Stimulated activated CD4-positive, alpha-beta T cell treated with anti-CD3 and anti-CD28 coated beads, Interleukin-2, amount 100 ng/mL, for 48 hours (primary cell): ENCODE data around the gene AOPEP.
A peak's percentile ranks its signal among the peaks of the same experiment; 100 is the strongest.
"Not testable (repeated sequence)": the region's sequence is repeated elsewhere in the genome, so short reads cannot be mapped to it uniquely, and the experiment has no call there.

ENCODE experiments used
- DNase-seq, 2 donors: peaks; one replicate each; pipeline ENCODE4 v3.0.0-alpha.2; 2020

AOPEP gene

DNA sequence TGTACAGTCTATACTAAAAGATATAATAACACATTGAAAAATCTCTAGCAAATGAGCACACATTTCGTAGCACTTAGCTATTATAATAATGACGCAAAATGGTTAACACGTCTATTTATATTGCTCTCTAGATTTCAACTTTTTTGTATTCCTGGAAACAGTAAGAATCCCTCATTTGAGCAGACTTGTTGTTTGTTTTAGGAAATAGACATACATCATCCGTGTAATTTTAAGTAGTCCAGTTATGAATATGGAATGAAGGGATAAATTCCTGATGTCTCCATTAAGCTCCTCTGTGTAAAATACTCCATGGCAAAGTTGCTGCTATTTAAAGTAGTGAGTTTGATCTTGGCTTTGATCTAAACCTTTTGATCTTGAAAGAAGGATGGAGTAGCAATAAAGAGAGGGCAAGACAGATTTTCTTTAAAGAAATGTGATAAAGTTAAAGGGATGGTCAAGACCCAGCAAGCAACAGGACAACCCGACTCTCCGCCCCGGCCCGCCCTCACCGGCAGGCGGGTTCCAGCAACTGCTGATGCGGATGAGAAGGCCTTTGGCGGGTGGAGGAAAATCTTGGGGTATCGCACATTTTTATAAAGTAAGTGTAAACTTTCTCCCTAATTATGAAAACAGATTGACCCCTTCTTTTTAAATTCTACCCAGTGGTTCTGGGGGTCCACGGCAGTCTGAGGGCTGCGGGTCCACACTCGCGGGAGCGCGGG is 277.4 kb downstream of the AOPEP start:
- peak in 1 of 2 donors; percentile 10 for DNase-seq

DNA sequence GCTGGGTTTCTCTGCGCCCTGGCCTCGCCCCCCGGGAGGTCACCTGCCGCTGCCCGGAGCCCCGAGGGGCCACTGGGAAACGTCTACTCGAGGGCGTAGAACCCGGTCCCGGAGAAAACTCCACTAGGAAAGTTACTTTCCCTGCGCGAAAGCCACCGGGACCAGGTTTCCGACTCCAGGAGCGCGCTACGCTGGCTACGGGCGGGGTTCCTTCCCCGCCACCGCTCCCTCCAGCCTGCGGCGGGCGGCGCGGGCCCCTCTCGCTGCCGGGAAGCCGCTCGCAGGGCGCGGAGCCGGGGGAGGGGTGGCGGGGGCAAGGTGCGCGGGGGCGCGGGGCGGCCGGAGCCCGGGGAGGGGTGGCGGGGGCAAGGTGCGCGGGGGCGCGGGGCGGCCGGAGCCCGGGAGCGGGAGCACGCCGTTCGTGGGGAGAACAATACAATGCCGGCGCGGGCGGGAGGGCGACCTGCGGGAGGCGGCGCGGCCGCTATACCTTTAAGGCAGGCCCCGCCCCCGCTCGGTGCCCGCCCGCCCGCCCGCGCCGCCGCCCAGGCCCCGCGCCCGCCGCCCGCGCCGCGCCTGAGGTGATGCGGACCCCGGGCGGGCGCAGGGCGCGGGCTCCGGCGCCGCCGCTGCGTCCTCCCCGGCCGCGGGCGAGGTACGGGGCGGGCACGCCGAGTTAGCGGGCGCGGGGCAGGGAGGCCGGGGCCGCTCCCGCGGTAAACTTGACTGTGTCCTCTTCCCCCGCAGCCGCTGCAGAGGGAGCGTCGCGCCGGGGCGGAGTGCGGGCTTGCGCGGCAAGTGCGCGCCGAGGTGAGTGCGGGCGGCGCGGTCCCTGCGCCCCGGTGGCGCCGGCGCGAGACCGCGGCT is 278.1 kb downstream of the AOPEP start:
- peak in 1 of 2 donors; percentile 11 for DNase-seq

DNA sequence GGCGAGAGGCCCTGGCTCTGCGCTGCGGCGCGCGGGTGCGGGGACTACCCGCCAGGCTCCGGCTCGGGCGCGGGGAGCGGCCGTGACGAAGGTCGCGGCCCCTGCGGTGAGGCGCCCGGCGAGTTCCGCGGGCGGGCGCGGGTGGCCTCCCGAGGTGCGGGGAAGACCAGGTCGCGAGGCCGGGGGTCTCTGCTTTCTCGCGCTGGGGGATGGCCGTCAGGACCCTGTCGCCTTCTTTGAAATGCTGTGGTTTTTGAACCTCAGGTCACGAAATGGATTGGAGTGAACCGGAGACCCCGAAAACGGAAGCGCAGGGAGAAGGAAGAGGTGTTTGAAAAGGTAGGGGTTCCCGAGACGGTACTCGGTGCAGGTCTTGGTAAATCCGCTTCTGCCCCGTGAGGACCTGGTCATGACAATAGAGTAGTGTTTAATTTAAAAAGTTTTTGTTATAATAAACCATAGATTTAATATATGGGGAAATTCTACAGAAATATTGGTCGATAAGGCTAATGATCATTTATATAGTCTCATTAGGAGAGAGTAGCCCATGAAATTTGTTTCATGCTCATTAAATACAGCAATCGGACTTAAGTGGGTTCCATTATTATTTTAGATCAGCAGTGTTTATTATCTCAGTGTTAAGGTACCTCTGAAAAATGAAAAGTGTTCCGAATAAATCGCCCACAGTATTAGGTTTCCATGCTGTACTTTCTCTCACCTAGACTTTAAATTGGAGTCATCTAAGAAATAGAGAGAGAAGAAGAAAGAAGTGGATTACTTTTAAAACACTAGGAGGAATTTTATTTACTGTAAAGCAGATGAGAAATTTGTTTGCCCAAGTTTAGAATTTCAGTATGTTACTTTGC is 279.0 kb downstream of the AOPEP start:
- DNase-seq = no peak

DNA sequence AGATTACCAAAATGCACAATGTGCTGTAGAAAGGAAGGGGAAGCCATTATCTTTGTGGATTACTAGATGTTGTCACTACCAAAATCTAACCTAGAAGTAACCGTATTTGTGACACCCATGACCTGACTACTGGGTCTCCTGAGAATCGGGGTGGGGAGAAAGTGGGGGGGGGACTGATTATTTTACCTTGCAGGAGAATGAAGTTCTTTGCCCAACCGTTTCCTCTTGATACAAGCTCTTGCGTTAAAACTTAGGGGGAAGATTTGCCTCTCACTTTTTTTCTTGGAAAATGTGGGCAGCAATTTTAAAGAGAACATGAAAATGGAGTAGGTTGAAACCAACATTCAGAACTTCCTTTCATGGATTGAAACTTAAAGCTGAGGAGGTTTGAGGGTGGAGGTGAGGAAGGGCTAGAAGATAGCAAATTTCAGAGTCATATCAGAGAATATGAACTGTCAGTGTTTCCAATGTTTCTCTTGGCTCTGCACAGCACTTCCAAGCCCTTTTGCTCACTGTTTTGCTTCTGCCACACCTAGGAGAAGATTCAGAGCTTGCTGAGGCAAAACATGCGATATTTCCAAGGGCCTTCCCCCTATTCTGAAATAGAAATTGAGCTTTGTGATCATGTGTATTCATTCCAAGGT is 280.8 kb downstream of the AOPEP start:
- DNase-seq = no peak

DNA sequence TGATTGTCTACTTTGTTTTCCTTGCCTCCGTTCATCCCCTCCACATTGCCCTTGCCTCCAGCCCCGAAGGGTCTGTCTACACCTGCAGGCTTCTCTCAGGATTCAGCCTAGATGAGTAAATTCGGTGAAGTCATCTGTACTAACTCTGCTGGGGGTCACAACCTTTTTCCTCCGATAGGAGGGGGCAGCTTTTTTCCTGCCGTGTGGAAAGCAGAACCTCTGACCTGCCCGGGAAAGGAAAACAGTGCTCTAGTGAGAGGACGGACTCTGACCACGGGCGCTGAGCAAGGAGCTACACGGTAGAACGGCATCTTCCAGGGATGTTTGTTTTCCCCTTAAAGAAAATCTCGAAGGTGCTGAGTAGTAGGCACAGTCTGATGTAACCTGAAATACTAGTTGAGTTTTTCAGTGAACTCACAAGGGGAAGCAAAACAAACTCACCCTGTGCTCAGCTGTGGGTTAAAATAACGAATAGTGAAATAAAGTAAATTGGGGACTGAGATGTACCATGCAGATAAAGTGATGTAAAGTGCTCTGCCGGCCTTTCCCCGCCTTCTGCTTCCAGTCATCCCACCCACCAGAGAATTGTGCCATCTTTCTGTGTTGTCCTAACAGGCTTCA is 281.8 kb downstream of the AOPEP start:
- peak in 1 of 2 donors; percentile 9 for DNase-seq

DNA sequence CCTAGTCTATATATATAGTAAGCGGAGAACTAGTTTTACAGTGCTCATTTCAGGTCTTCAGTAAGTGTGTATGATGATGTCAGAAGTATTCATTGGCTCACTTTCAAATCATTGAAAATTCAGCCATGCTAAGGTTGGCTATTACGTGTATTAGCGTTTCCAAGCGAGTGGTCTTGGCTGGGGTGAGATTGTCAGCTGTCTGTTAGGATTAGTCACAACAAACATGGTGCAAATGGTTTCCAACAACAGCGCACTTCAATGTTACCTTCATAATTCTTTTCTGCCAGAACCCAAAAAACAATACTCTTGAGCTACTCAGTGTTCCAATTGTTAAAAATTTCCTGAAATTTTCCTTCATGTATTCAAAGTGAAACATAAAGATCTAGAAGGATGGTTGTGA is 283.0 kb downstream of the AOPEP start:
- no peak for DNase-seq

DNA sequence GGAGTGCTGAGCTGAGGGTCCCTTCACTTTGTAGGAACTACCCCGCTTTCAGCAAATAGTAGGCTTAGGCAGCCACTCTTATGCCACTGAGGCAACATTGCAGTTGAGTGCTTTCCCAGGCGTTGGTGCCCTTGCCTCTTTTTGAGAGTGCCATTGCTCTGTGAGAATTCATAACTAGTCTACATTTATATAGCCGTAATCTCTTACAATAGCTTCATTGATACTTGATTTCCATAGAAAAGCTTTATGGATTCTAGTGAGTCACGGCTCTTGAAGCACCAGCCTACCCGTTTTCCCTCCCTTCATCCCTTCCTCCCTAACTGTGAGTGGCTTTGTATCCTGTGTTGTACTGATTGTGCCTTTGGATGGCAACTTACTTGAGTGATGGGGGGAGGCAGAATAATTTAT is 283.9 kb downstream of the AOPEP start:
- DNase-seq = no peak

DNA sequence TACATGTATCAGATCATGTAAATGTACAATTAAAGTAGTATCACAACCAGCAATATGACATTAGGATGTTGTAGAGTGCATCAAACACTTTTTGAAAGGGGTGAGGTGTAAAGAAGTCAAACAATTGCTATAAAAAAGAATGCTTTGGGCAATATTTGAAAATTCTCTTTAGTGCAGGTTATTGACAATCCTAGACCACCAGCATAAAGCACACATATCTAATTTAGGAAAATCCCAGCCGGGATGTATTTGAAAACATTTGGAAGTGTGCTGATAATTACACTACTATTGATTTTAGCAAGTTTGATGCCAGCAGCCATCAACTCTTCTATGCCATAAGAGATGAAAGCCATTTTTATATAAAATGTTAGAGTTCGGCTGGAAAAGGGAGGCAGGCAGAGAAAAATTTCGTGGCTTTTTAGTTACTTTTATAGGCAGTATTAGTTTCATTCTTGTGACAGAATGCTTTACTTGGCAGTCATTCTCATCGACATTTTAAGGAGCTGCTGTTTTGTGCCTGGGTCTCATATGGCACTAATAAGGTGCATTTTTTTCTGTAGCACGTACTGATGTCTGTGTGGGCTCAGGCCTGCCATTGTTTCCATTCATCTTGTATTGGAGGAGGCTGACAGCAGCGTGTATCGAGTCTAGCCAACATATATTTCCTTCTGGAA is 285.7 kb downstream of the AOPEP start:
- DNase-seq = no peak

DNA sequence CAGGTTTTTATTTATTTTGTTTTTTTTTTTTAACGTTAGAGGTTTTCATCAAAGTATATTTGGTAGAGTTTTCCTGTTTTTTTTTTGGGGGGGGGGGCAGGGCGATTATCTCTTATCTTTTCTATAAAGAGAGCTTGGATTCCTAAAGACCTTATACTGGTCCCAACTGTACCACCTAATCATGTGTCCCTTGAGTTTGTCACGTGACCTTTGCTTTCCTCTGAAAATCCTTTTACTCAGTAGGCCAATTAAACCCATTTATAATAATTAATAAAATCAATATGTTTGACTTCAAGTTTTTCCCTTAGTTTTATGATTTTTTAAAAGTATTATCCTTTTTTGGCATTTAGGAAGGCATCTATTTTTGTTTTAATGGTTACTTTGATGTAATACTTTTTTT is 286.4 kb downstream of the AOPEP start:
- DNase-seq = no peak

DNA sequence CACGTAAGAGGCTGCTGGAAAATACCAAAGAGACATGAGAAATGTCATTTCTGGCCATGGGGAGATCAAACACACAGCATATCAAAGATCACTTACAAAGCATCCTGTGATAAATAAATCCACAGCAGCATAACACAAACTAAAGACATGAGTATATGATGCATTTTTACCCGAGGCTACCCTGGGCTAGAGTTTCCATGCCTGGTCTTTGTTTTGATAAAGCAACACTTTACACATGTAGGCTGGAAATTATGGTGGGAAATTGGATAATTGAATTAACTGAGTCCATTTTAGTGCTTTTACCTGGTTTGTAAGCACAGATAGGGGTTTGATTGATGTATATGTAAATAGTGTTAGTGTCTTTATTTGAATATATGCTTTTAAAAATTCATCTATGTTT is 288.4 kb downstream of the AOPEP start:
- DNase-seq = no peak

DNA sequence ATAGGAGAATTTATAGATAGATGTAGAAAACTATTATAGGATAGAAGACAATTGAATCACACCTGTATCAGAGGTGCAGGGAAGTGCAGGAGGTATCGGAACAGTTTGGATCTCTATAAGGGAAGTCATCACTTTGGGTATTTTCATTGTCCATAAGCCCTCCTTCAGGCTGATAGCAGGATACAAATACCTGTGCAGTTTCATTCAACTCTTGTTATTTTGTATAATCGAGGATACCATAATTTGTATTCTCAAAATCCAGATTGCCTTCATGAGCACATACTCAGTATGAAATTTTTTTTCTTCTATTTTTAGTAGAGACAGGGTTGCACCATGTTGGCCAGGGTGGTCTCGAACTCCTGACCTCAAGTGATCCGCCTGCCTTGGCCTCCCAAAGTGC is 289.1 kb downstream of the AOPEP start:
- no peak for DNase-seq

DNA sequence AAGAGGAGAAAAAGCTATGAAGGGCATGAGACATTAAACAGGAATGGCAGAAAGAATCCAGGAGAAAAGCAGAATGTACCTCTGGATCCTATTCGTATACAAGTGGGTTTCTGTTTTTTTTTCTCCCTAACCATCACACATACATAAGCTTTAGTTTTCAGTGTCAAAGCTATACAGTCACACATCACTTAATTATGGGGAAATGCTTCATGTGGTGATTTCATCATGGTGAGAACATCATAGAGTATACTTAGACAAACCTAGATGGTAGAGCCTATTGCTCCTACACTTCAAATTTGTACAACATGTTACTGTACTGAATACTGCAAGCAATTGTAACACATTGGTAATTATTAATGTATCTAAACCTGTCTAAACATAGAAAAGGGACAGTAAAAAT is 290.6 kb downstream of the AOPEP start:
- no peak for DNase-seq

DNA sequence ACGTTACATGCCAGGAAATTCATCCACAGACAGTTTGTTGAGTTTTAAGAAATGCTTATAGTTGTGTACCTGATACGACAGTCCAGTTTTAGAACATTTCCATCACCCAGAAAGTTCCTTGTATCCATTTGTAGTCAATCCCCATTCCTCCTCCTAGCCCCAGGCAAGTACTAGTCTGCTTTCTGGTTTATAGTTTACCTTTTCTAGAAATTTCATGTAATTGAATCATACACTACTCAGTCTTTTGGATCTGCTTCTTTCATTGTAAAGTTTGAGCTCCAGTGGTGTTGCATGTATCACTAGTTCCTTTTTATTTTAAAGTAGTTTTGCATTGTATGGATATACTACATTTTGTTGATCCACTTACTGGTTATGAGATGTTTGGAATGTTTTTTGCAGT is 291.2 kb downstream of the AOPEP start:
- no peak for DNase-seq

DNA sequence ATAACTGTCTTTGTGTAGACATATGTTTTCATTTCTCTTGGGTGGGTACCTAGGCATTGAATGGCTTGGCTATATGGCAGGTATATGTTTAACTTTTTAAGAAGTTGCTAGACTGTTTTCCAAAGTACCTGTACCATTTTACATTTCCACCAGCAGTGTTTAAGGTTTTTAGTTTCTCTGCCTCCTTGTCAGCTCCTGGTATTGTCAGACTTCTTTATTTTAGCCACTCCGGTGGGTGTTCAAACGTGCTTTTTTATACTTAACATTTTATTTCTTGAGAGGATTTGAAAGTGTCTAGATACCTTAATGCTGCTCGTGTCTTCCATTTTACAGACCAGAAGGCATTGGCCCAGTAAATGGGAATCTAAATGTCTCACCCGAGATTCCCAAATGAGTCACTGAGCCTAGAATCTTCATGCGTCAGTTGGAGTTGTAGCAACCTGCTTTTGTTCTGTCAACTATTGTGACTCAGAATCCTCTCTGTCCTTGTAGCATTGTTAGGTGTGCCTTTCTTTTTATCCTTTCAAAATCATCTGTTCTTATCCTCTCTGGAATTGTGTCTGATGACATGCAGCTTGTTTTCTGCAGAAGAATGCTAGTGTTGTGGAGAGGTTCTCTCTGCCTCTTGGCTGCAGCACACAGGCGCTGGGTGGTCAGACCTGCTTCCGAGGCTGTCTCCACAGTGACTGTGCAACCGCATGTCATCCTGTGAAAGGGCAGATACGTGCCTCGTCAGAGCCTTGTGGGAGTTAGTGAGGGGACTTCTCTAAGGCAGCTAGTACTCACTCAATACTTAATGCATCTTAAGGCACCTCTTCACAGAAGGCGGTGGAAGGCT is 291.8 kb downstream of the AOPEP start:
- DNase-seq = no peak

DNA sequence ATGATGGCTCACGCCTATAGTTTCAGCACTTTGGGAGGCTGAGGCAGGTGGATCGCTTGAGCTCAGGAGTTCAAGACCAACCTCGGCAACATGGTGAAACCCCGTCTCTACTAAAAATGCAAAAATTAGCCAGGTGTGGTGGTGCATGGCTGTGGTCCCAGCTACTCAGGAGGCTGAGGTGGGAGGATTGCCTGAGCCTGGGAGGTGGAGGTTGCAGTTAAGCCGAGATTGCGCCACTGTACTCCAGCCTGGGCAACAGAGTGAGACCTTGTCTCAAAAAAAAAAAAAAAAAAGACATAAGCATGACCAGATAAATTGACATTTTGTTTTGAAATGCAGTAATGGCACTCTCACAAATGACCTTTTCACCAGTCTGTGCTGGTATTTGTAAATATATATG is 294.1 kb downstream of the AOPEP start:
- not testable (repeated sequence) for DNase-seq

DNA sequence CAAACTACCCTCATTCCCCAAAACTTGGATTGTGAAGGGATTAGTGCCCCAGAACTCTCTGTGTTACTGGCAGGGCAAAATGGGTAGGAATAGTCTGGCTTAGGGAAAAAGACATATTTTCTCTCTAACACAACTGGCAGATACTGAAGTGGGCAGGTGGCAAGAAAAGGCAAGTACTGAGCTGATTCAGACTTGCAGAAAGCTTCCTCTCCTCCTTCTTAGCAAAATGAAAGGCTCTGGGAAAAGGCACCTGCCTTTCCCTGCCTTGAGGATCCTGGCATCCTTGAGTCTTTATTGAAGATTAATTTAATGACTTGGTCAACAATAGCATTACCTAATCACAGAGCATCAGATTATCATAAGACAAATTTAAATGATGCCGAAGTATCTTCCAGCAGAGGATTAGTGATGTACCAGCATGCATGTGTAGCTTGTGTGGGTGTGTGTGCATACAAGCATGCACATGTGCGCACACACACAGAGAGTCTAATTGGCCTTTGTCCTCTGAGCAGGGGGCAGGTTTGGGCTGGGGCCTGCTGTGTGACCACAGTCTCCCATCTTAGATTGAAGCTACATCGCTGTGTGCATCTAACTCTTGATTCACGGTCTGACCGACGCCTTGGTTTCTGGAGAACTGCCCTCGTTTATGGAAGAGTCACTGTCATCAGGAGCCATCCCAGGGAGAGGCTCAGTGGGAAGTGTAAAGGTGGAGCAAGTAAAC is 294.8 kb downstream of the AOPEP start:
- DNase-seq = no peak

DNA sequence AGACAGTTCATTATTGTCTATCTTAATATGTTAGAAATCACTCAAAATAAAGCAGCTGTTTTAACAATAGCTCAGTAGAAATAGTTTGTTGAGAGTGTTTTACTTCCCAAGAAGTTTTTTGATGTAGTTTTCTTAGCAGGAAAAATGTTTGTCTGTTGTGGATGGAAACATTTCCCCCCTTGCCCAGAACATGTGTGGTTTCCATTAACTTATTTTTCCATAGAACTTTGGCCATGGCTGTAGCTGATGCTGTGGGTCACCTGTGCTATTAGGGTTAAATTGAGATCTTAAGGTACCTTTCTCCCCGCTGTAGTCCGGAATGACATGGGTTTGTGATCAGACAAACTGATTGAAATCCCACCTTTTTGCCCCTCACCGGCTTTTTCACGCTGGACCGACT is 296.2 kb downstream of the AOPEP start:
- DNase-seq = no peak

DNA sequence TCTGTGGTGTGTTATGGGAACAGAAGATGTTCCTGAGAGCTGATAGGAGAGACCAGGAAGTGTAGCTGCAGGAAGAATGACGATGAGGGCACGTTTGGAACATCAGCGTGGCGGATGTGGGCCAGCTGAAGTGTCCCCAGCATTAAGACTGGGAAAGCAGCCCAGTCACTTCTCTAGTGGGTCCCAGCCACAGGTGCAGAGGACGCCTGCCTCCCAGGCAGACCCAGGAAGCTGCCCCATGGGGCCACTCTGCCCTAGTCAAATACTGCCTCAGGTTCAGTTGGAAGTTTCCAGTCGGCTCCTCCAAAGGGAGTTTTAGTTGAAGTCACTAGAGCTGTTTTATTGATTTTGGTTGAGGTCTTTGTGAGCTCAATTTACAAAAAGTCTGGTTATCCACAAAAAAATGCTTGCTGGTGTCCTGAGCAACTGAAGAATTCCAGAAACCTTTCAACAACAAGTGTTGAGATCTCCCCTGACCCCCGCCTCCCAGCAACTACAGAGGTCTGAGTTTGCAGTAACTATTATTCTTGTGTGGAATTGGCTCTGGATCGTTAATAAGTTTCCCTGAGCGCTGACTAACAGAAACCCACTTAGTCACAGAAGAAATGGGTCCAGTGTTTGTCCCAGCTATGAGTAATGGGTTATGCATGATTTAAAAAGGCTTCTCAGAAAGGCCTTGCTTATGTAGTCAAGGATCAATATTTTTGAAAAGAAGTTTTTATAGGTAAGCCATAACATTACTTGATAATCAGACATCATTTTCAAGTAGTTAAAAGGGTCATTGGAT is 296.9 kb downstream of the AOPEP start:
- DNase-seq = no peak

DNA sequence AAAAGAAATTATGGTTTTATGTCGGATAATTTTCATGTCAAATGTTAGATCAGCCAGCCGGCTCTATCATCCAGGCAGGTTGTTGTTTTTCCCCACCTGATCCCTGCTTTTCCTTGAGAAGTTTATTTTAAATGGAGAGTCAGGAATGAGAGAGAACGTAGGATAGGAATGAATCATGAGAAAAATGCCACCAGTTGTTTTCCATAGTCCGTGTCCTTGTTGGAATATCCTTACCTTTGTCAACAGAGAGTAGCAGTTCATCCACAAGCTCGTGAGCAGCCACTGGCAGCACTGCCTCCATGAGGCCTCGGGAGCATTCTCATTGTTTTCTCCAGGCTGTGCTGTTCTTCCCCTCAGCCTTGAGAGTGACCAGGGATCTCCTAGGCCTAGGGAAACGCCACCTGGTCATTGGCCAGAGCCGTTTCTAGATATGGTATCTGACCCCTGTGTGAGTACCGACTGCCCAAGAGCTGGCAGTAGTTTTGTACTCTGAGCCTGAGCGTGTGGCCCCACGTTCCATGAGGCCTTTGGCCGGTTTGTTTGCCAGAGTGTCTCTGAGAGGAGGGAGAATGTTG is 297.7 kb downstream of the AOPEP start:
- no peak for DNase-seq
